ENCODE results near the gene MAN2C1.
"Not testable (repeated sequence)": the region's sequence is repeated elsewhere in the genome, so short reads cannot be mapped to it uniquely, and the experiment has no call there.

DNA sequence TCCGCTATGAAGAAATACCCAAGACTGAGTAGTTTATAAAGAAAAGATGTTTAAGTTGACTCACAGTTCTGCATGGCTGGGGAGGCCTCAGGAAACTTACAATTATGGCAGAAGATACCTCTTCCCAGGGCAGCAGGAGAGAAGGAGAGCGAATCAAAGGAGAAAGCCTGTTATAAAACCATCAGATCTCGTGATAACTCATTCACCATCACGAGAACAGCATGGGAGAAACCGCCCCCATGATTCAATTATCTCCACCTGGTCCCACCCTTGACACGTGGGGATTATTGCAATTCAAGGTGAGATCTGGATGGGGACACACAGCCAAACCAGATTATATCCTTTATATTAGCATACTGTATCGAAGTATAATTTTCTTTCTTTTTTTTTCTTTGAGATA is 36.3 kb downstream of the MAN2C1 start:
- not testable (repeated sequence) for TF ChIP-seq CTCF, POLR2A, POLR2AphosphoS5, EP300 (IDR thresholded peaks at IDR 0.05)
